ENCODE results near the gene ADGRV1.
"Not testable (repeated sequence)": the region's sequence is repeated elsewhere in the genome, so short reads cannot be mapped to it uniquely, and the experiment has no call there.

ADGRV1 gene

DNA sequence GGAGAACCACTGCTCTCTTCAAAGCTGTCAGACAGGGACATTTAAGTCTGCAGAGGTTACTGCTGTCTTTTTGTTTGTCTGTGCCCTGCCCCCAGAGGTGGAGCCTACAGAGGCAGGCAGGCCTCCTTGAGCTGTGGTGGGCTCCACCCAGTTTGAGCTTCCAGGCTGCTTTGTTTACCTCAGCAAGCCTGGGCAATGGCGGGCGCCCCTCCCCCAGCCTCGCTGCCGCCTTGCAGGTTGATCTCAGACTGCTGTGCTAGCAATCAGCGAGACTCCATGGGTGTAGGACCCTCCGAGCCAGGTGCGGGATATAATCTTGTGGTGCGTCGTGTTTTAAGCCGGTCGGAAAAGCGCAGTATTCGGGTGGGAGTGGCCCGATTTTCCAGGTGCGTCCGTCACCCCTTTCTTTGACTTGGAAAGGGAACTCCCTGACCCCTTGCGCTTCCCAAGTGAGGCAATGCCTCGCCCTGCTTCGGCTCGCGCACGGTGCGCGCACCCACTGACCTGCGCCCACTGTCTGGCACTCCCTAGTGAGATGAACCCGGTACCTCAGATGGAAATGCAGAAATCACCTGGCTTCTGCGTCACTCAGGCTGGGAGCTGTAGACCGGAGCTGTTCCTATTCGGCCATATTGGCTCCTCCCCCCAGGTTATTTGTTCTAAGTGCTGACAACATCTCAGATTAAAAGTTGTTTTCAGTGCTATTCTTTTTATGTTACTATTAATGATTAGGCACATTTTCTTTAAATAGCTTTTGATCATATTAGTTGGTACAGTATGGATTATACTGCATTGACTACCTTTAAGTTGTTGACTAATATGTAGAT is 370.6 kb downstream of the ADGRV1 start:
- H3K4me3 ChIP-seq (replicated peaks; ENCODE audit: insufficient read depth, low read length); H3K27ac ChIP-seq (replicated peaks); H3K27me3 ChIP-seq (ENCODE audit: insufficient read depth, poor library complexity, severe bottlenecking); DNase-seq (ENCODE audit: low read depth in 1 of 2, low spot score in 1 of 2): not testable (repeated sequence)

DNA sequence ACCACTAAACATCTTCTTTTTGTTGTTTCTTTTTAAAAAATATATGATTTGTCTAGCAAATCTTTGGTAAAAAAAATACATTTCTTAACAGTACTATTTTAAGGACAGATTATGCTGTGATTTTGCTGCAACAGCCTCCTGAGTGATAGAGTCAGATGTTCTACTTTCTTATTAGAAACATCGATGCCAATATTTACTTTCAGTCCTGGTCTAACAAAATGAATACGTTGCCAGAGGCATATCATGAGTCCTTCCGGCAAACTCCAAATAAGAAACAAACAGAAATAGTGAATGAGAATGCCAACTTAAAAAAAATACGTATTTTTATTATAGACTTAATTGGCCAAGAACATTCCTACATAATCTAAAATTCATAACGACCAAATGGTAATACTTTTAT is 371.5 kb downstream of the ADGRV1 start:
- Histone ChIP-seq H3K4me3 (replicated peaks; ENCODE audit: insufficient read depth, low read length) (no peak overlapping the region), H3K27ac (replicated peaks) (no peak overlapping the region), H3K27me3 (ENCODE audit: insufficient read depth, poor library complexity, severe bottlenecking) (no peaks in the 10 kb centered on the region)
- TF ChIP-seq, protein P1, sequence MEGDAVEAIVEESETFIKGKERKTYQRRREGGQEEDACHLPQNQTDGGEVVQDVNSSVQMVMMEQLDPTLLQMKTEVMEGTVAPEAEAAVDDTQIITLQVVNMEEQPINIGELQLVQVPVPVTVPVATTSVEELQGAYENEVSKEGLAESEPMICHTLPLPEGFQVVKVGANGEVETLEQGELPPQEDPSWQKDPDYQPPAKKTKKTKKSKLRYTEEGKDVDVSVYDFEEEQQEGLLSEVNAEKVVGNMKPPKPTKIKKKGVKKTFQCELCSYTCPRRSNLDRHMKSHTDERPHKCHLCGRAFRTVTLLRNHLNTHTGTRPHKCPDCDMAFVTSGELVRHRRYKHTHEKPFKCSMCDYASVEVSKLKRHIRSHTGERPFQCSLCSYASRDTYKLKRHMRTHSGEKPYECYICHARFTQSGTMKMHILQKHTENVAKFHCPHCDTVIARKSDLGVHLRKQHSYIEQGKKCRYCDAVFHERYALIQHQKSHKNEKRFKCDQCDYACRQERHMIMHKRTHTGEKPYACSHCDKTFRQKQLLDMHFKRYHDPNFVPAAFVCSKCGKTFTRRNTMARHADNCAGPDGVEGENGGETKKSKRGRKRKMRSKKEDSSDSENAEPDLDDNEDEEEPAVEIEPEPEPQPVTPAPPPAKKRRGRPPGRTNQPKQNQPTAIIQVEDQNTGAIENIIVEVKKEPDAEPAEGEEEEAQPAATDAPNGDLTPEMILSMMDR (IDR thresholded peaks at IDR 0.05; ENCODE audit: insufficient read depth, low read length): no peak
- TF ChIP-seq, protein P2, sequence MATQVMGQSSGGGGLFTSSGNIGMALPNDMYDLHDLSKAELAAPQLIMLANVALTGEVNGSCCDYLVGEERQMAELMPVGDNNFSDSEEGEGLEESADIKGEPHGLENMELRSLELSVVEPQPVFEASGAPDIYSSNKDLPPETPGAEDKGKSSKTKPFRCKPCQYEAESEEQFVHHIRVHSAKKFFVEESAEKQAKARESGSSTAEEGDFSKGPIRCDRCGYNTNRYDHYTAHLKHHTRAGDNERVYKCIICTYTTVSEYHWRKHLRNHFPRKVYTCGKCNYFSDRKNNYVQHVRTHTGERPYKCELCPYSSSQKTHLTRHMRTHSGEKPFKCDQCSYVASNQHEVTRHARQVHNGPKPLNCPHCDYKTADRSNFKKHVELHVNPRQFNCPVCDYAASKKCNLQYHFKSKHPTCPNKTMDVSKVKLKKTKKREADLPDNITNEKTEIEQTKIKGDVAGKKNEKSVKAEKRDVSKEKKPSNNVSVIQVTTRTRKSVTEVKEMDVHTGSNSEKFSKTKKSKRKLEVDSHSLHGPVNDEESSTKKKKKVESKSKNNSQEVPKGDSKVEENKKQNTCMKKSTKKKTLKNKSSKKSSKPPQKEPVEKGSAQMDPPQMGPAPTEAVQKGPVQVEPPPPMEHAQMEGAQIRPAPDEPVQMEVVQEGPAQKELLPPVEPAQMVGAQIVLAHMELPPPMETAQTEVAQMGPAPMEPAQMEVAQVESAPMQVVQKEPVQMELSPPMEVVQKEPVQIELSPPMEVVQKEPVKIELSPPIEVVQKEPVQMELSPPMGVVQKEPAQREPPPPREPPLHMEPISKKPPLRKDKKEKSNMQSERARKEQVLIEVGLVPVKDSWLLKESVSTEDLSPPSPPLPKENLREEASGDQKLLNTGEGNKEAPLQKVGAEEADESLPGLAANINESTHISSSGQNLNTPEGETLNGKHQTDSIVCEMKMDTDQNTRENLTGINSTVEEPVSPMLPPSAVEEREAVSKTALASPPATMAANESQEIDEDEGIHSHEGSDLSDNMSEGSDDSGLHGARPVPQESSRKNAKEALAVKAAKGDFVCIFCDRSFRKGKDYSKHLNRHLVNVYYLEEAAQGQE (IDR thresholded peaks at IDR 0.05; ENCODE audit: insufficient replicate concordance, low read depth): no peak
- no peak for TF ChIP-seq POLR2AphosphoS5 (IDR thresholded peaks at IDR 0.05; ENCODE audit: low read depth)
- no peak for TF ChIP-seq GABPA (IDR thresholded peaks at IDR 0.05; ENCODE audit: low read depth)
- no peak for TF ChIP-seq SPI1 (IDR thresholded peaks at IDR 0.05; ENCODE audit: borderline replicate concordance, low read depth)
- DNase-seq (ENCODE audit: low read depth in 1 of 2, low spot score in 1 of 2): no peak

DNA sequence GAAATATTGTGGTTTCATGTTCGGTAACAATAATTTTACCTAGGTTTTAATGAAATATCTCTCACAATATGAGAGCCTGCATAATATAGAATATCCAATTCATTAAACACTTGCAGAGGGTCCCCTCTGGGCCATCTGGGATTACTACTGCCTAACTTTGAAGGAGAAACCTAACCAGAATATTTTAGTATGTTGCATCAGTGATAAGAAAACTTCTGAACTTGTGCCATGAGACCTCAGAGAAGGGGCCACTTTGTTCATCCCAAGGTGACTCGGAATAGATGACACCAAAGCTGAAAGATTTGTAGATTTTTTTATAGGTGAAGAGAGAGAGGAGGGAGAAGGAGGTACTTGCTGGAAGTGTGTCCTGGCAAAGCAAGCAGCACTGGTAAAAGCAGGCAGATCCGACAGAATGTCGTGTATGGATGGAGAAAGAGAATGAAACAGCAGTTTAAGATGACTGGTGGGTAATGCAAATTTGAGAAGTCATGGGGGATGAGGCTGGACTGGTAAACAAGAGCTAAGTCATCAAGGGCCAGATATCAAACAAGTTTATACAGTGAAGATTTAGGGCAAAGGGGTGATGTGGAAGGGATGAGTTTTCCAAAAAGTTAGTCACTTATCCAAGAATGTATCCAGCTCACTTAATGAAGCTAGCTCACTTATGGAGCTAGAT is 372.3 kb downstream of the ADGRV1 start:
- TF ChIP-seq, protein P2 (IDR thresholded peaks at IDR 0.05; ENCODE audit: insufficient replicate concordance, low read depth): no peak
- TF ChIP-seq GABPA (IDR thresholded peaks at IDR 0.05; ENCODE audit: low read depth) (no peak), SPI1 (IDR thresholded peaks at IDR 0.05; ENCODE audit: borderline replicate concordance, low read depth) (no peak), POLR2AphosphoS5 (IDR thresholded peaks at IDR 0.05; ENCODE audit: low read depth) (no peak)
- TF ChIP-seq, protein P1 (IDR thresholded peaks at IDR 0.05; ENCODE audit: insufficient read depth, low read length): no peak
- Histone ChIP-seq H3K27ac (replicated peaks) (no peak overlapping the region), H3K27me3 (ENCODE audit: insufficient read depth, poor library complexity, severe bottlenecking) (no peaks in the 10 kb centered on the region)

DNA sequence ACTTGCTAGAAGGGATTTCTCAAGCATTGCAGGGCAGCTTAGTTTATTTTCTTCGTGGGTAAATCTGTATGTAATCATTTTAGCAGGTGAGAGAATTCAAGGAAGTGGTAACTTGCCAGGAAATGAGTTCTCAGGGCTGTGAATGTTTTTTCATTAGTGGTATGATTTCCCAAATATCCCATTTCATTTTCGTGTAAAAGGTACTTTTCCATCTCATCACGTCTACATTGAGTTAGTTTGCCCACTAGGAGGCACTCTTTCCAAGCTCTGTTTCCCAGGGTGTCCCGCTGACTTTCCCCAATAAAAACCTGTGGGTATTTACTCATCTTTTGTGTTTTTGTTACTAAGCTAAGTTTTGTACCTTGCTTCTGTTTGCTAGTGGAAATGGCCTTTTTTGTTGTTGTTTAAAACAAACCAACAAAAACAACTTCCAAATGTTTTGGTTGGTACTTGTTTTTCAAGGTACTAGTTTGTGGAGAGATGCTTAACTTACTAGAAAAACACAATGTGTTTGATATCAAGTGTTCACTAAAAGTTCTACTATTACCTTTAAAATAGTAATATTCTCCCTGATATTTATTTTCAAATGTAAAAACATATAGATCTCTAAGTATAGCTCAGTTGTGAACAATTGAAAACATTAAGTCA is 373.6 kb downstream of the ADGRV1 start:
- DNase-seq (ENCODE audit: low read depth in 1 of 2, low spot score in 1 of 2): peak in 1 of 2 experiments; percentile 12
- Histone ChIP-seq H3K4me3 (replicated peaks; ENCODE audit: insufficient read depth, low read length) (no peak overlapping the region), H3K27ac (replicated peaks) (no peak overlapping the region), H3K27me3 (ENCODE audit: insufficient read depth, poor library complexity, severe bottlenecking) (no peaks in the 10 kb centered on the region)
- TF ChIP-seq POLR2AphosphoS5 (IDR thresholded peaks at IDR 0.05; ENCODE audit: low read depth) (no peak), GABPA (IDR thresholded peaks at IDR 0.05; ENCODE audit: low read depth) (no peak), SPI1 (IDR thresholded peaks at IDR 0.05; ENCODE audit: borderline replicate concordance, low read depth) (no peak)
- TF ChIP-seq, protein P1 (IDR thresholded peaks at IDR 0.05; ENCODE audit: insufficient read depth, low read length): peak; percentile 3
- TF ChIP-seq, protein P2 (IDR thresholded peaks at IDR 0.05; ENCODE audit: insufficient replicate concordance, low read depth): no peak

More for the DNA sequence above, 372.3 kb downstream of the ADGRV1 start:
- no peak overlapping the region for H3K4me3 ChIP-seq (replicated peaks; ENCODE audit: insufficient read depth, low read length)
- no peak for DNase-seq (ENCODE audit: low read depth in 1 of 2, low spot score in 1 of 2)

All from HL-60 (cell line).